NCI-H226 (cell line): ENCODE measurements around the gene CDHR2.
"Not testable (repeated sequence)": the region's sequence is repeated elsewhere in the genome, so short reads cannot be mapped to it uniquely, and the experiment has no call there.

ENCODE experiments used
- DNase-seq: peaks from one replicate; pipeline ENCODE4 v3.0.0-alpha.2; 2015

CDHR2 gene

DNA sequence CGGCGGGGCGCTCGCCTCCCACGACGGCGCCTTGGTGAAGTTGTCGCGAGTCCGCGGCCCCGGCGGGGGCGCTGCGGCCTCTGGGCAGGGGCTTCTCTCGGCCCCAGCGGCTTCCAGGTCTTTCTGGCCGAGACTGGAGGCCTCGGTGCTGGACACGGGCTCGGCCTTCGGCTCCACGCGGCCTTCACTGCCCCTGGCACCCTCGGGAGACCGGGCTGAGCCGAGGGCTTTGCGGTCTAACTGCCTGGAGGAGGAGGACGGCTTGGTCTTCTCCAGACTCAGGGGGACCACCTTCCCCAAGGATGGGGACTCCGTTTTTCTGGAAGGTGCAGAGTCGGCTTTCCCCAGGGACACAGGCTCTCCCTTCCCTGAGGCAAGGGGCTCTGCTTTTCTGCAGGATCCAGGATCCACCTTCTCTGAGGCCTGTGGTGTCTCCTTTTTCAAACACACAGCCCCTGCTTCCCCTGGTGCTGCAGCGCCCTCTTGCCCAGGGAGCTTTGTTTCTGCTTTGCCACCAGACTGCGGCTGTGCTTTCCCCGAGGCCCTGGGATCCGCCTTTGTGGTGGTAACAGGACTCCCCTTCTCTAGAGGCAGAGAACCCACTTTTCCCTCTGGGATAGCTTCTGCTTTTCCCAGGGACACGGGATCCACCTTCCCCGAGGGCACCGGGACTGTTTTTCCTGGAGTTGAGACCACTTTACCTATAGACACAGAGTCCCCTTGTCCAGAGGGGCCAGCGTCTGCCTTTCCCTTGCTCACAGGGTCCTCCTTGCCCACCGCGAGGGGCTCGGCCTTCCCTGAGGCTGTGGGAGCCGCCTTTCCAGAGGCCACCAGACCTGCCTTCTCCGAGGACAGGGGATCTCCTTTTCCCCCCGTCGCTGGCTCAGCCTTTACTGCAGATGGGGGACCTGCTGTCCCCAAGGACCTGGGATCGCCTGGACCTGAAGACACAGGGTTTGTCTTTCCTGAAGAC is 48.6 kb downstream of the CDHR2 start:
- no peak for DNase-seq

GRCh38 chr5:176599749-176600430 is 50.7 kb downstream of the CDHR2 start:
- DNase-seq = not testable (repeated sequence)

- DNase-seq = no peak
Measured at GRCh38 chr5:176601901-176602482, 52.9 kb downstream of the CDHR2 start.

DNA sequence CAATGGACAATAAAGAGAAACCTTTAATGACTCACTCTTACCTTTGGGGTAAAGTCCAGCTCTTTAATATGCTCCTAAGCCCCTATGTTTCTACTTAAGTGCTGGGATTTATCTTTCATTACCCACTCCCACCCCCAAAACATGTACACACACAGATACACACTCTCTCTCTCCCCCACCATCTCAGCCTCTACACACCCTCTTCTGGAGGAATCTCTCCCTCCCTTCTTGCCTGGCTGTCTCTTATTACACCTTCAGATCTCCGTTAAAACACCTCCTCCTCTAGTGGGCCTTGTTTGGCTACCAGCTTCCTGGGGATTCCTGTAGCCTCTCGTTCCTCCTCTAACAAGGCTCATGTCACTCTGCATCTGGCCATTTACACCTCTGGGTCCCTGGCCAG is 53.9 kb downstream of the CDHR2 start:
- DNase-seq = no peak

GRCh38 chr5:176606032-176606431 is 56.9 kb downstream of the CDHR2 start:
- no peak for DNase-seq

DNA sequence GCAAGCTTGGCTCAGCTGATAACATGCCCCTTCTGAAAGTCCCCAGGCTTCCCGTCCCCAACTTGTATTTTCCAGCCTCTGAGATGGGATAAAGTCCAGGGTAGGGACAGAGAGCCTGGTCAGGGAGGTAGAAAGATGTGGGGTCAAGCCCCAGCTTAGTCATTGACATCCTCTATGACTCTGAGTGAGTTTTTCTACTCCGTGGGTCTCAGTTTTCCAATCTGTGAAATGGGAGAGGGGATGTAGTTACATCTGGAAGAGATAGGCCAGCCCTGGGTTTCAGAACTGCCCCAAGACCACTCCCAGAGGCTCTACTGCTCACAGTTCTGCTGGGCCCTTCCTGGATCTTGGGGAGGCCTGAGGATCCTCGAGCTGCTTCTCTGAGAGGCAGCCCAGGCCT is 57.7 kb downstream of the CDHR2 start:
- no peak for DNase-seq

DNA sequence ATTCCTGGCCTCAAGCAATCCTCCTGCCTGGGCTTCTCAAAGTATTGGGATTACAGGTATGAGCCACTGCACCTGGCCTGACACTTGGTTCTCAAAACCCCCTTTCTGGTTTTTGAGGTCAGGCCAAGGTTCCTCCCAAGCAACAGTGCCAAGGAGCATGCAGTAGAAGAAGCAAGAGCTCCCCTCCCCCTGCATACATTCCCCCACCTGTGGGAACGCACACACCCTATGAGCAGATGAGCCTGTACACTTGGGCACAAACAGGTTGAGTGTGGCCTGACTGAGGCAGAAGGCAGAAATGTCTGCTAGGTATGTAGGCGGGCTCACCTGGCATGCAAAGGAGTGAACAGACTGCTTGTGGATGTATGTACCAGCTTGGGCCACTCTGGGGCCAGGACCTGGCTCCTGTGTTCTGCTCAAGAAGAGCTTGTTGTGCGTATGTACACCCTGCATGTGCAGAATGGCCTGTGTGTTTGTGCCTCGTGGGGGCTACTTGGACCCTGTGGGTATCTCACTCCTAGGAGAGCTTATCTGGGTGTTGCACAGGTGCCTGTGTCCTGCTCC is 59.1 kb downstream of the CDHR2 start:
- no peak for DNase-seq

DNA sequence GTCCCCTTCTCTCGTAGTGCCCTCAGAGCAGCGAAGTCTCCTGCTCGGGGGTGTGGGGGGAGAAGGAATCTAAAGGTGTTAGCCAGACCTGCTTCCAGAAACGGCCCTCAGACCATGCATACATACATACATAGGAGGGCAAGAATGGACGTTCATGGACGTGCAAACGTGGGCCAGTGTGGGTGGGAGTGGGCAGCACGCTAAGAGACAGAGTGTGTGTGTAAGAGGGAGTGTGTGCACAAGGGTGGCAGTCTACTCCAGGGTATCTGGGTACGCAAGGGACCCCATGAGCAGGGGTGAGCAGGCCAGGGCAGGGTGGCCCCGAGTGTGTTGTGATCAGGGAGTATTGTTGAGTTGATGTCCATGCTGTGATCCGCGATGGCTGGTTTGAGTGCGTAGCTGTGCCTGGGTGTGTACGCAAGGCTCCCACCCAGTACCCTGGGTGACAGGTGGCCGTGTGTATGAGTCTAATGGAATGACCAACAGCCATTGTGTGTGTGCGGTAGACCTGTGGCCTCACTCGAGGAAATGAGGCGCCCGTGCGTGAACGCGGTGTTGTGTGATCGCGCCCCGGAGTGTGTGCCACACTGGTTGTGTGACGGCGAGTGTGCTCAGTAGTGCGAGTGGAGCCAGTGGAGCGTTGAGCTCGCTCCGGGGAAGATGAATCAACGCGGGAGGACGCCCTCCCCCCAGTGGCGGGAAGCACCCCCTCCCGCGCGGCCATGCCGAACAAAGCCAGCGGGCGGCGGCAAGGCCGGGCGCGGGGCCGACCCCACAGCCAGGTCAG is 60.0 kb downstream of the CDHR2 start:
- DNase-seq = no peak

- DNase-seq = peak; percentile 34
Measured at GRCh38 chr5:176609724-176610434, 60.7 kb downstream of the CDHR2 start, which contains the start of gene GPRIN1. TSS of gene GPRIN1 (minus strand) at chr5:176610156. CDS start at chr5:176599834, 10,322 bp downstream.

- no peak for DNase-seq
Measured at GRCh38 chr5:176610435-176610773, 61.3 kb downstream of the CDHR2 start.

GRCh38 chr5:176611435-176611834 is 62.3 kb downstream of the CDHR2 start:
- DNase-seq = peak; percentile 74

- DNase-seq = no peak
Measured at GRCh38 chr5:176612008-176612407, 62.9 kb downstream of the CDHR2 start.

GRCh38 chr5:176612855-176613254 is 63.7 kb downstream of the CDHR2 start:
- no peak for DNase-seq

GRCh38 chr5:176614805-176615478 is 65.8 kb downstream of the CDHR2 start:
- peak; percentile 60 for DNase-seq

DNA sequence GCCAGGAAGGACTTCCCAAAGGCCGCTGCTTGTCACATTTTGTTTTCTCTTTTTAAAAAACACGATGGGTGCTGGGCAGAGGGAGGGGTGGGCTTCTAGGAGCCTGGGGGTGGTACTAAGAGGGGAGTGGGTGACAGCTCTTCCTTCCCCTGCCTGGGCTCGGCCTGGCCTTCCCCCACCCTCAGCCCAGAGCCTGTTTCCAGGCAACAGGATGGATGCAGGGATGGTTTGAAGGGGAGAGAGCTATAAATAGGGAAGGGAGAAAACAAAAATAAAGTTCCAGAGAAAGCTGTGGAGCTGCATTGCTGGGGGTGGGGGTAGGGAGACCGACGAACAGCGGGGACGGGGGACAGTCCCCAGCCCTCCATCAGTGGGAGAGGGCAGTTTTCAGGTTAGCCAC is 67.4 kb downstream of the CDHR2 start:
- DNase-seq = no peak

DNA sequence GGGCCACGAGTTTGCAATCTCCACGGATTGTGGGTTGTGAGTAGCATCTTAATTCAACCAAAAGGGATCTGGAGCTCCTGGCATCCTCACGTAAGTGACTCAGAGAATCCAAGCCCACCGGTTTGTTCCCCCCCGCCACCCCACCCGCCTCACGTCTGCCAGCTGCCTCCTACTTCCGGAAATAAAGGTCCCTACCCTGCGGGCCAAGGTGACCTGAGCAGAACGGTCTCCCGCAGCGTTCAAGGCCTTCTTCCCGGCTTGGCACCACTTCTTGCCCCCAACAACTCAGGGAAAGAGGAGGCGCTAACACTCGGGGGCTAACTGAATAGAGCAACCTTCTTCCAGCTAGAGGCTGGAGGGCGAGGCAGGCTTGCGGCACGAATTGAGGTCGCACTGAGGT is 69.6 kb downstream of the CDHR2 start:
- no peak for DNase-seq

- peak; percentile 72 for DNase-seq
Measured at GRCh38 chr5:176619203-176619568, 70.0 kb downstream of the CDHR2 start.

DNA sequence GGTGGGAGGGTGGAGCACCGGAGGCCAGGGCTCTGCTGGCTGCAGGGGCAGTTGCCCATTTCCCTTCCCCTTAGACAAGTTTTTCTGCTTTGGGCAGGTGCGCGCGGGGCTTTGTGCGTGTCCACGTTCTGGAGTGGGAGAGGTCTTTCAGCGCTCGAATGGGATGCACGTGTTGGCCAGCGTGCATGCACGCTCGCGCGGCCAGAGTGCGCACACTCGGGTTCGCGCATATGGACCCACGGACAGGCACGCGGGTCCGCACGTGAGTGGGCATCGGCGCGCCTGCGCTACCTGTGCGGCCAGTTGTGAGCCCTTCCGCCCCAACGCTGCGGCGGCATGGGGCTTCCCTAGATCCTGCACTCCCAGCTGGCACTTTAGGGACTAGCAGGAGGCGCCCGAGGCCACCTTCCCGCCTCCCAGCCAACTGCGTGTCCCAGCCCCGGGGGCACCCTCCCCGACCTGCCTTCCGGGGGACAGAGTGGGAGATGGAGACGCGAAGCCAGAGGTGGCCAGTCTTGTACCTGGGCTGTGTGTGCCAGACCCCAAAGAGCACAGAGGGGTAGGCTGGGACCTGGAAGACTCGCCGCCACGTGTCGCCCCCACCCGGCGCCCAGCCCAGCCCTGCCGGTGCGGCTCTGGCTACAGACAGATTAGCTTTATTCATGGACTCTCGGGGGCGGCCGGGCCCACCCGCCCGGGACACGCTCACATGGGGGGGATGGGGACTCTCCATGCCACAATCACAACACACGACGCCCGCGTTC is 70.6 kb downstream of the CDHR2 start:
- no peak for DNase-seq

DNA sequence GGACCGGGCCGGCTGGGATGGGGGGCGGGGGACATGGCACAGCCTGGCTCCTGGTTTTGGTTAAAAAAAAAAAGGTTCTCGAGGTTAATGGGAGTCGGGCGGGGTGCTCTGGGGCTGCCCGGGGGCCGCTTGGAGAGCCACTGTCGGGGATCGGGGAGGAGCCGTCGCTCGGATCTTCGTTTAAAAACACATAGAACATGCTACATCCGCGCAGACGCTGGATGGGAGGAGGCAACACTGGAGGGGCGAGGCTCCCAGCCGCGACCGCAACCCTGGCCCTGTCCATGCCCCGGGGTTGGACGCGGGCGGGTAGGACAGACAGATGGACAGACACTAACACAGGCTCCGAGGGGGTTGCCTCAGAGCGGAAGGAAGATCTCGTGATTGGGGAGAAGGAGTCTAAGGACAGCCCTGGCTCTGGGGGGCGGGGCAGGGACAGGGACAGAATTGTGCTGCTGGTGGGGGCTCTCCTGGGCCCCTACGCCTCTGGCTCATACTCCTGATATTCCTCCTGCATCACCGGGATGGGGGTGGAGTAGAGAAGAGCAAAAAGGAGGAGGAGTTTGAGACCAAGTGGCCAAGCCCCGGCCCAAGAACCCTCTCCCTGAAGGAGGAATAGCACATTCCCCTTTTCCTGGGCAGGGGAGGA is 71.3 kb downstream of the CDHR2 start:
- no peak for DNase-seq

GRCh38 chr5:176621661-176622079 is 72.5 kb downstream of the CDHR2 start:
- no peak for DNase-seq
